CD14-positive monocyte (primary cell): ENCODE measurements around the gene RAB40C. TPM values are rescaled to one million over a fixed set of nuclear protein-coding genes. Genes with fewer than 3 reads are reported as not detected.

Source experiments
- DNase-seq, 3 donors: peaks; one replicate each; pipeline ENCODE4 v3.0.0-alpha.2; 2011 to 2022
- H2AFZ ChIP-seq: 2 replicates; pipeline ENCODE4 v1.6.0; 2012; ENCODE audit warnings: mild to moderate bottlenecking, low read depth, low read length, inconsistent platforms; ENCODE audit not compliant: insufficient read depth, poor library complexity, severe bottlenecking
- H3K27ac ChIP-seq, 2 donors: 1 replicate in 1 of 2; 2 replicates in 1 of 2; pipeline ENCODE4 v1.5.1; 2012 to 2013; ENCODE audit warnings: low read length in 2 of 2, control low read depth in 1 of 2, inconsistent platforms in 1 of 2, low read depth in 1 of 2, mild to moderate bottlenecking in 1 of 2
- H3K27me3 ChIP-seq, 2 donors: one replicate each; pipeline versions ENCODE4 v1.6.0 to v1.6.1; 2011 to 2013; ENCODE audit warnings: low read length in 2 of 2; ENCODE audit not compliant: control insufficient read depth in 2 of 2, insufficient read depth in 2 of 2
- H3K36me3 ChIP-seq, 2 donors: replicated peaks in 1 of 2; 1 replicate in 1 of 2; 2 replicates in 1 of 2; pipeline versions ENCODE4 v1.5.1 to v1.6.1; 2012 to 2013; ENCODE audit warnings: low read length in 2 of 2, control low read depth in 1 of 2, inconsistent platforms in 1 of 2, mild to moderate bottlenecking in 1 of 2; ENCODE audit not compliant: insufficient read depth in 2 of 2, control insufficient read depth in 1 of 2
- H3K4me1 ChIP-seq, 2 donors: 1 replicate in 1 of 2; 2 replicates in 1 of 2; pipeline versions ENCODE4 v1.5.1 to v1.6.1; 2012 to 2013; ENCODE audit warnings: low read length in 2 of 2, control low read depth in 1 of 2, inconsistent platforms in 1 of 2, mild to moderate bottlenecking in 1 of 2, moderate library complexity in 1 of 2; ENCODE audit not compliant: insufficient read depth in 2 of 2, control insufficient read depth in 1 of 2
- H3K4me2 ChIP-seq: replicated peaks from 2 replicates; pipeline ENCODE3; 2012; ENCODE audit warnings: low read length, moderate library complexity, mild to moderate bottlenecking; ENCODE audit not compliant: poor library complexity, severe bottlenecking; ENCODE audit errors: extremely low read depth
- H3K4me3 ChIP-seq, 3 experiments: fragments of 200-600 bp in 1 of 3; sonication (generic) in 1 of 3; replicated peaks in 1 of 3; 1 replicate in 2 of 3; 2 replicates in 1 of 3; pipeline ENCODE4 v1.5.1; 2011 to 2013; ENCODE audit warnings: low read length in 3 of 3, mild to moderate bottlenecking in 3 of 3, control low read depth in 2 of 3, low read depth in 2 of 3, inconsistent platforms in 1 of 3, moderate library complexity in 1 of 3
- H3K79me2 ChIP-seq: 2 replicates; pipeline ENCODE4 v1.6.0; 2012; ENCODE audit warnings: mild to moderate bottlenecking, control low read depth, inconsistent platforms, low read length, moderate library complexity; ENCODE audit not compliant: insufficient read depth
- H3K9ac ChIP-seq: 2 replicates; pipeline ENCODE4 v1.6.0; 2017; ENCODE audit warnings: low read length, mild to moderate bottlenecking; ENCODE audit not compliant: insufficient read depth, poor library complexity, severe bottlenecking
- H3K9me3 ChIP-seq, 2 donors: replicated peaks in 1 of 2; 1 replicate in 1 of 2; 2 replicates in 1 of 2; pipeline versions ENCODE4 v1.5.1 to v1.6.1; 2012 to 2013; ENCODE audit warnings: low read length in 2 of 2, control low read depth in 1 of 2; ENCODE audit not compliant: control insufficient read depth in 1 of 2, insufficient read depth in 1 of 2
- H4K20me1 ChIP-seq: 2 replicates; pipeline ENCODE4 v1.6.0; 2012; ENCODE audit warnings: mild to moderate bottlenecking, low read length, control low read depth, moderate library complexity; ENCODE audit not compliant: insufficient read depth
- H3K27ac Mint-ChIP-seq, 7 donors: one replicate each; pipeline ENCODE4 v1.8.0; 2020; ENCODE audit warnings: mild to moderate bottlenecking in 7 of 7, mixed read lengths in 7 of 7, moderate library complexity in 6 of 7, inconsistent platforms in 2 of 7
- H3K27me3 Mint-ChIP-seq, 3 donors: one replicate each; pipeline ENCODE4 v1.8.0; 2021 to 2022; ENCODE audit warnings: low read depth in 3 of 3, mild to moderate bottlenecking in 3 of 3, mixed read lengths in 3 of 3, moderate library complexity in 3 of 3, inconsistent platforms in 1 of 3
- H3K36me3 Mint-ChIP-seq, 2 donors: one replicate each; pipeline ENCODE4 v1.8.0; 2020; ENCODE audit warnings: mixed read lengths in 2 of 2, inconsistent platforms in 1 of 2, mild to moderate bottlenecking in 1 of 2
- H3K4me1 Mint-ChIP-seq: one replicate; pipeline ENCODE4 v1.8.0; 2020; ENCODE audit warnings: mild to moderate bottlenecking, mixed read lengths
- H3K4me3 Mint-ChIP-seq, 2 donors: one replicate each; pipeline ENCODE4 v1.8.0; 2020; ENCODE audit warnings: mild to moderate bottlenecking in 2 of 2, mixed read lengths in 2 of 2, moderate library complexity in 1 of 2
- H3K9me3 Mint-ChIP-seq, 7 donors: one replicate each; pipeline ENCODE4 v1.8.0; 2020 to 2022; ENCODE audit warnings: mixed read lengths in 7 of 7, mild to moderate bottlenecking in 6 of 7, moderate library complexity in 6 of 7, inconsistent platforms in 2 of 7
- WGBS: methylation state at CpG from one replicate; pipeline ENCODE4 v1.1.5; 2013; ENCODE audit warnings: missing lambda C conversion rate; ENCODE audit not compliant: insufficient coverage; 5-methylcytosine and 5-hydroxymethylcytosine counted together
- intact Hi-C, 2 donors: fragments of 100-400 bp; cut with micrococcal nuclease; formaldehyde crosslinking; loops; one replicate each; pipeline versions ENCODE4 v1.15.0 to v1.15.1; 2023
- polyA plus RNA-seq, 3 donors: library from polyadenylated mRNA; depleted of rRNA in 1 of 3; unstranded in 2 of 3; stranded (reverse) in 1 of 3; fragments of 300-500 nt in 2 of 3; fragments of >200 nt in 1 of 3; fragmentation: Illumina TruSeq in 2 of 3; gene quantifications; 1 replicate in 2 of 3; 2 replicates in 1 of 3; pipeline ENCODE4 v1.2.3, GENCODE V29; 2012 to 2021
- TF ChIP-seq, protein P1 (sequence below): fragments of 200-600 bp; IDR thresholded peaks from one replicate; pipeline ENCODE4 v1.8.0; 2022; ENCODE audit warnings: antibody characterized with exemption, mild to moderate bottlenecking

Gene RAB40C
- polyA plus RNA-seq, 3 donors: 10.0 to 22.6 (median 10.9) TPM

DNA sequence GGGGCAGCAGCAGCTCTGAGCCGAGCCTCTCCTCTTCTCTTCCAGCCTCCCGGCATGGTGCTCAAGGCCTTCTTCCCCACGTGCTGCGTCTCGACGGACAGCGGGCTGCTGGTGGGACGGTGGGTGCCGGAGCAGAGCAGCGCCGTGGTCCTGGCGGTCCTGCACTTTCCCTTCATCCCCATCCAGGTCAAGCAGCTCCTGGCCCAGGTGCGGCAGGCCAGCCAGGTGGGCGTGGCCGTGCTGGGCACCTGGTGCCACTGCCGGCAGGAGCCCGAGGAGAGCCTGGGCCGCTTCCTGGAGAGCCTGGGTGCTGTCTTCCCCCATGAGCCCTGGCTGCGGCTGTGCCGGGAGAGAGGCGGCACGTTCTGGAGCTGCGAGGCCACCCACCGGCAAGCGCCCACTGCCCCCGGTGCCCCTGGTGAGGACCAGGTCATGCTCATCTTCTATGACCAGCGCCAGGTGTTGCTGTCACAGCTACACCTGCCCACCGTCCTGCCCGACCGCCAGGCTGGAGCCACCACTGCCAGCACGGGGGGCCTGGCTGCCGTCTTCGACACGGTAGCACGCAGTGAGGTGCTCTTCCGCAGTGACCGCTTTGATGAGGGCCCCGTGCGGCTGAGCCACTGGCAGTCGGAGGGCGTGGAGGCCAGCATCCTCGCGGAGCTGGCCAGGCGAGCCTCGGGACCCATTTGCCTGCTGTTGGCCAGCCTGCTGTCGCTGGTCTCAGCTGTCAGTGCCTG is 15.7 kb upstream of the RAB40C start:
- H3K4me2 ChIP-seq: no peak overlapping the region
- Mint-ChIP-seq H3K36me3 (peaks cover 4 to 6% of the 10 kb centered on the region in 2 donors), H3K27ac (no peak overlapping the region), H3K27me3 (peaks cover 0 to 6% (median 2%) of the 10 kb centered on the region in 3 donors), H3K9me3 (peaks cover 0 to 2% (median 0%) of the 10 kb centered on the region in 7 donors), H3K4me1 (peaks cover 21% of the 10 kb centered on the region), H3K4me3 (no peak overlapping the region)
- H2AFZ ChIP-seq: no peak overlapping the region
- no peaks in the 10 kb centered on the region for H3K9me3 ChIP-seq
- peaks cover 11% of the 10 kb centered on the region for H3K79me2 ChIP-seq
- TF ChIP-seq, protein P1, sequence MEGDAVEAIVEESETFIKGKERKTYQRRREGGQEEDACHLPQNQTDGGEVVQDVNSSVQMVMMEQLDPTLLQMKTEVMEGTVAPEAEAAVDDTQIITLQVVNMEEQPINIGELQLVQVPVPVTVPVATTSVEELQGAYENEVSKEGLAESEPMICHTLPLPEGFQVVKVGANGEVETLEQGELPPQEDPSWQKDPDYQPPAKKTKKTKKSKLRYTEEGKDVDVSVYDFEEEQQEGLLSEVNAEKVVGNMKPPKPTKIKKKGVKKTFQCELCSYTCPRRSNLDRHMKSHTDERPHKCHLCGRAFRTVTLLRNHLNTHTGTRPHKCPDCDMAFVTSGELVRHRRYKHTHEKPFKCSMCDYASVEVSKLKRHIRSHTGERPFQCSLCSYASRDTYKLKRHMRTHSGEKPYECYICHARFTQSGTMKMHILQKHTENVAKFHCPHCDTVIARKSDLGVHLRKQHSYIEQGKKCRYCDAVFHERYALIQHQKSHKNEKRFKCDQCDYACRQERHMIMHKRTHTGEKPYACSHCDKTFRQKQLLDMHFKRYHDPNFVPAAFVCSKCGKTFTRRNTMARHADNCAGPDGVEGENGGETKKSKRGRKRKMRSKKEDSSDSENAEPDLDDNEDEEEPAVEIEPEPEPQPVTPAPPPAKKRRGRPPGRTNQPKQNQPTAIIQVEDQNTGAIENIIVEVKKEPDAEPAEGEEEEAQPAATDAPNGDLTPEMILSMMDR: no peak
- 95% methylated on average over 46 of the region's 46 CpGs for WGBS
- H3K36me3 ChIP-seq: peaks cover 11 to 13% of the 10 kb centered on the region in 2 donors
- no peaks in the 10 kb centered on the region for H3K27me3 ChIP-seq
- no peaks in the 10 kb centered on the region for H4K20me1 ChIP-seq
- no peak for DNase-seq
- H3K9ac ChIP-seq: no peak overlapping the region
- H3K27ac ChIP-seq: no peak overlapping the region
- intact Hi-C loops: no loop called here
- H3K4me3 ChIP-seq: no peak overlapping the region
- peaks cover 14 to 19% of the 10 kb centered on the region in 2 donors for H3K4me1 ChIP-seq

DNA sequence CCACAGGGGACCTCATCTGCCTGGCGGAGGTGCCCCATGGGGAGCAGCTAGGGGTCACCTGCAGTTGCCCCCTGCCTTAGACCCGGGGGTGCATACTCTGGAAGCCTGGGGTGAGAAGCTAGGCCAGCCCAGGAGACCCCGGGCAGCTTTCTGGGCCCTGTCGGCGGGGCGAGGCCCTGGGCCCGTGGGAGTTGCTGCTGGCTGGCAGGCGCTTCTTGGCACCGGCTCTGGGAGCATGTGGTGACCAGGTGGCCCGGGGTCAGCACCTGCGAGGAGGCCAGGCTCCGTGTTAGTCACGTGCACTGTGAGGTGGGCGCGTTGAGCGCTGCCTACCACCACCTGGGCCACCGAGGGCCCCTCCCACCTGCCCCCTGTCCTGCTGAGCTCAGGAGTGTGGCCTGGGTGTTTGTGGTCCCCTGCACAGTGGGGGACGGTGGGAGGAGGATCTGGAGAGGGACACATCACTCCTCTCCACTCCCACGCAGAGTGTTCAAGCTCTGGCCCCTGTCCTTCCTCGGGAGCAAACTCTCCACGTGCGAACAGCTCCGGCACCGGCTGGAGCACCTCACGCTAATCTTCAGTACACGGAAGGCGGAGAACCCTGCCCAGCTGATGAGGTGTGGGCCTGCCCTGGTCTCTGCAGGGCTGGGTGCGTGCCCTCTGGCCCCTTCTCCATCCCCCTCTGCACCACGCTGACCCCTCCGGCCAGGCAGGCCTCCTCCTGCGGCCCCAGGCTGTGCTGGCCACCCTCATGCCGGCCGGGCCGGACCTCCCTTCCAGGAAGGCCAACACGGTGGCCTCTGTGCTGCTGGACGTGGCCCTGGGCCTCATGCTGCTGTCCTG is 14.3 kb upstream of the RAB40C start:
- H3K27ac Mint-ChIP-seq: no peak overlapping the region
- H3K27me3 Mint-ChIP-seq: peaks cover 0 to 6% (median 2%) of the 10 kb centered on the region in 3 donors
- no peak overlapping the region for H2AFZ ChIP-seq

More for the DNA sequence above, 14.3 kb upstream of the RAB40C start:
- no peaks in the 10 kb centered on the region for H4K20me1 ChIP-seq
- peaks cover 11 to 13% of the 10 kb centered on the region in 2 donors for H3K36me3 ChIP-seq
- H3K9ac ChIP-seq: no peak overlapping the region
- no peak for DNase-seq
- Mint-ChIP-seq H3K9me3 (peaks cover 0 to under 1% (median 0%) of the 10 kb centered on the region in 7 donors), H3K4me3 (no peak overlapping the region), H3K36me3 (peaks cover 4 to 6% of the 10 kb centered on the region in 2 donors), H3K4me1 (peaks cover 14% of the 10 kb centered on the region)
- no peaks in the 10 kb centered on the region for H3K9me3 ChIP-seq
- H3K27ac ChIP-seq: no peak overlapping the region
- H3K4me3 ChIP-seq: no peak overlapping the region
- WGBS: 93% methylated on average over 32 of the region's 36 CpGs
- TF ChIP-seq, protein P1: no peak
- H3K79me2 ChIP-seq: peaks cover 10% of the 10 kb centered on the region
- intact Hi-C loops: loop anchor here (5.0 kb wide), 2 partner anchors 37 to 87 kb away; no protein-coding TSS in a partner anchor
- H3K4me2 ChIP-seq: no peak overlapping the region
- no peaks in the 10 kb centered on the region for H3K27me3 ChIP-seq
- H3K4me1 ChIP-seq: peaks cover 6 to 9% of the 10 kb centered on the region in 2 donors
